GM12801 (cell line): ENCODE results near the gene LENEP.

Experiments
- CTCF ChIP-seq: IDR thresholded peaks from one replicate; pipeline ENCODE4 v1.5.1; 2011; ENCODE audit warnings: control low read depth; ENCODE audit not compliant: insufficient read length; ENCODE audit errors: extremely low read depth

Gene LENEP

GRCh38 chr1:154973344-154974101 lies 19.9 kb upstream of the LENEP start:
- no peak for TF ChIP-seq CTCF

GRCh38 chr1:154974102-154974807 lies 19.1 kb upstream of the LENEP start, which contains the start of gene CKS1B:
CKS1B (plus strand) TSS chr1:154974681; CDS start chr1:154974746, 65 bp downstream.
- TF ChIP-seq CTCF = no peak

- TF ChIP-seq CTCF = no peak
These were observed 18.5 kb upstream of the LENEP start for GRCh38 chr1:154974808-154975408.

- TF ChIP-seq CTCF = no peak
These were observed 17.9 kb upstream of the LENEP start for GRCh38 chr1:154975409-154976059.

- TF ChIP-seq CTCF = no peak
These were observed 15.0 kb upstream of the LENEP start for GRCh38 chr1:154978360-154978759.

GRCh38 chr1:154982341-154982740 lies 11.0 kb upstream of the LENEP start:
- TF ChIP-seq CTCF = no peak

GRCh38 chr1:154982897-154983648 lies 10.3 kb upstream of the LENEP start, which contains the start of gene FLAD1:
FLAD1 (plus strand) TSS chr1:154983344; CDS start chr1:154983695, 351 bp downstream.
- no peak for TF ChIP-seq CTCF
